Measurements from ENCODE around the gene DUSP8.

GRCh38 chr11:1505480-1505879 lies 66.6 kb downstream of the DUSP8 start:
- TF ChIP-seq CTCF (IDR thresholded peaks at IDR 0.05; ENCODE audit: low read depth, low read length): peak; percentile 16
- TF ChIP-seq EZH2phosphoT487 (IDR thresholded peaks at IDR 0.05; ENCODE audit: low read depth): no peak

Data from OCI-LY3 (cell line).